Muscle layer of duodenum (tissue), 2 donors: ENCODE measurements around the gene ISL2.
"Not testable (repeated sequence)": the region's sequence is repeated elsewhere in the genome, so short reads cannot be mapped to it uniquely, and the experiment has no call there.

Experiments
- H3K27ac ChIP-seq: one replicate; pipeline ENCODE4 v1.7.0; 2013; ENCODE audit warnings: mild to moderate bottlenecking, low read length
- H3K27me3 ChIP-seq: one replicate; pipeline ENCODE4 v1.7.0; 2013; ENCODE audit warnings: low read depth, mild to moderate bottlenecking, control low read depth, low read length
- H3K36me3 ChIP-seq, 2 donors: one replicate each; pipeline ENCODE4 v1.7.0; 2013; ENCODE audit warnings: low read length in 2 of 2, control low read depth in 1 of 2, mild to moderate bottlenecking in 1 of 2; ENCODE audit not compliant: insufficient read depth in 2 of 2, control insufficient read depth in 1 of 2
- H3K4me1 ChIP-seq, 2 donors: one replicate each; pipeline ENCODE4 v1.7.0; 2013; ENCODE audit warnings: low read length in 2 of 2, mild to moderate bottlenecking in 2 of 2, control low read depth in 1 of 2, moderate library complexity in 1 of 2; ENCODE audit not compliant: insufficient read depth in 2 of 2, control insufficient read depth in 1 of 2
- H3K4me3 ChIP-seq, 2 donors: one replicate each; pipeline ENCODE4 v1.7.0; 2013; ENCODE audit warnings: low read length in 2 of 2, low read depth in 1 of 2, mild to moderate bottlenecking in 1 of 2
- H3K9me3 ChIP-seq, 2 donors: one replicate each; pipeline ENCODE4 v1.7.0; 2013; ENCODE audit warnings: low read length in 2 of 2, control low read depth in 1 of 2, mild to moderate bottlenecking in 1 of 2; ENCODE audit not compliant: control insufficient read depth in 1 of 2
- donor health status: healthy.

The ISL2 gene

GRCh38 chr15:76336254-76337058 is at the start of gene ISL2:
TSS of gene ISL2 (plus strand) at chr15:76336773. CDS start at chr15:76336884, 111 bp downstream.
- H3K4me1 ChIP-seq, result peaks cover 0 to 39% of the 10 kb centered on the region in 2 donors
- peak within 1 kb of the TSS; percentile 59 to 69 for H3K4me3 ChIP-seq
- H3K9me3 ChIP-seq, result no peaks in the 10 kb centered on the region

GRCh38 chr15:76289582-76289981 is 47.0 kb upstream of the ISL2 start:
- Histone ChIP-seq H3K4me3 (no peak overlapping the region), H3K4me1 (peaks cover 0 to 5% of the 10 kb centered on the region in 2 donors), H3K27ac (no peak overlapping the region), H3K36me3 (peaks cover 12 to 13% of the 10 kb centered on the region in 2 donors), H3K27me3 (no peaks in the 10 kb centered on the region), H3K9me3 (no peaks in the 10 kb centered on the region)

More at GRCh38 chr15:76336254-76337058, at the start of gene ISL2:
- Histone ChIP-seq H3K27ac (peak within 1 kb of the TSS; percentile 77), H3K36me3 (no peaks in the 10 kb centered on the region), H3K27me3 (peaks cover 42% of the 10 kb centered on the region)

GRCh38 chr15:76293361-76293760 is 43.2 kb upstream of the ISL2 start:
- Histone ChIP-seq H3K36me3 (peaks cover 0 to 8% of the 10 kb centered on the region in 2 donors), H3K9me3 (no peaks in the 10 kb centered on the region), H3K4me3 (no peak overlapping the region), H3K27me3 (no peaks in the 10 kb centered on the region), H3K4me1 (peaks cover 0 to 5% of the 10 kb centered on the region in 2 donors), H3K27ac (no peak overlapping the region)

- not testable (repeated sequence) for H3K36me3 ChIP-seq, H3K27ac ChIP-seq, H3K9me3 ChIP-seq, H3K27me3 ChIP-seq, H3K4me1 ChIP-seq, H3K4me3 ChIP-seq
These were observed 42.1 kb upstream of the ISL2 start for GRCh38 chr15:76294463-76294862.

- Histone ChIP-seq H3K27ac (no peak overlapping the region), H3K4me1 (peaks cover 7 to 9% of the 10 kb centered on the region in 2 donors), H3K27me3 (no peaks in the 10 kb centered on the region), H3K4me3 (no peak overlapping the region), H3K36me3 (peaks cover 0 to 4% of the 10 kb centered on the region in 2 donors), H3K9me3 (no peaks in the 10 kb centered on the region)
These were observed 39.7 kb upstream of the ISL2 start for GRCh38 chr15:76296849-76297248.

GRCh38 chr15:76297951-76298350 is 38.6 kb upstream of the ISL2 start:
- H3K4me3 ChIP-seq, H3K27ac ChIP-seq, H3K36me3 ChIP-seq, H3K27me3 ChIP-seq, H3K4me1 ChIP-seq, H3K9me3 ChIP-seq: not testable (repeated sequence)

- Histone ChIP-seq H3K4me1 (peaks cover 4 to 7% of the 10 kb centered on the region in 2 donors), H3K36me3 (peaks cover 0 to 4% of the 10 kb centered on the region in 2 donors), H3K9me3 (no peaks in the 10 kb centered on the region), H3K4me3 (no peak overlapping the region), H3K27ac (no peak overlapping the region), H3K27me3 (no peaks in the 10 kb centered on the region)
These were observed 37.6 kb upstream of the ISL2 start for GRCh38 chr15:76298986-76299385.

GRCh38 chr15:76299786-76300185 is 36.8 kb upstream of the ISL2 start:
- Histone ChIP-seq H3K27ac (no peak overlapping the region), H3K27me3 (no peaks in the 10 kb centered on the region), H3K9me3 (no peaks in the 10 kb centered on the region), H3K4me1 (peaks cover 4 to 7% of the 10 kb centered on the region in 2 donors), H3K36me3 (peaks cover 0 to 4% of the 10 kb centered on the region in 2 donors), H3K4me3 (no peak overlapping the region)

GRCh38 chr15:76303909-76304308 is 32.7 kb upstream of the ISL2 start:
- Histone ChIP-seq H3K27ac (no peak overlapping the region), H3K4me3 (no peak overlapping the region), H3K4me1 (peaks cover 4% of the 10 kb centered on the region in 2 donors), H3K27me3 (no peaks in the 10 kb centered on the region), H3K9me3 (no peaks in the 10 kb centered on the region), H3K36me3 (no peaks in the 10 kb centered on the region)

GRCh38 chr15:76309601-76310330 is 26.8 kb upstream of the ISL2 start:
- Histone ChIP-seq H3K36me3 (no peaks in the 10 kb centered on the region), H3K27me3 (no peaks in the 10 kb centered on the region), H3K4me1 (peaks cover 0 to 13% of the 10 kb centered on the region in 2 donors), H3K4me3 (peak overlapping the region; percentile 75 to 88), H3K27ac (peak overlapping the region; percentile 85), H3K9me3 (no peaks in the 10 kb centered on the region)

- Histone ChIP-seq H3K9me3 (no peaks in the 10 kb centered on the region), H3K27me3 (no peaks in the 10 kb centered on the region), H3K36me3 (no peaks in the 10 kb centered on the region), H3K4me3 (peak overlapping the region; percentile 75 to 88), H3K27ac (peak overlapping the region; percentile 85), H3K4me1 (peaks cover 0 to 13% of the 10 kb centered on the region in 2 donors)
These were observed 26.0 kb upstream of the ISL2 start for GRCh38 chr15:76310475-76311099.
